Stimulated activated effector memory CD8-positive, alpha-beta T cell treated with anti-CD3 and anti-CD28 coated beads, Interleukin-12 subunit alpha, Interleukin-12 subunit beta, amount 100 ng/mL, for 72 hours (primary cell): ENCODE data around the gene QSOX2.

ENCODE experiments used
- ATAC-seq: fragments of 150-1000 bp; cut with Tn5 transposase; 2 replicates; pipeline ENCODE4 v1.10.0; 2021
- DNase-seq, 2 donors: peaks; one replicate each; pipeline ENCODE4 v3.0.0; 2021 to 2022; ENCODE audit warnings: low spot score in 2 of 2
- H3K27ac Mint-ChIP-seq: one replicate; pipeline ENCODE4 v1.8.0; 2022; ENCODE audit warnings: mild to moderate bottlenecking, mixed read lengths
- H3K36me3 Mint-ChIP-seq: one replicate; pipeline ENCODE4 v1.8.0; 2022; ENCODE audit warnings: mild to moderate bottlenecking, mixed read lengths
- H3K4me1 Mint-ChIP-seq: one replicate; pipeline ENCODE4 v1.8.0; 2022; ENCODE audit warnings: mixed read lengths
- H3K4me3 Mint-ChIP-seq: one replicate; pipeline ENCODE4 v1.8.0; 2022; ENCODE audit warnings: mild to moderate bottlenecking, mixed read lengths
- H3K9me3 Mint-ChIP-seq: one replicate; pipeline ENCODE4 v1.8.0; 2022; ENCODE audit warnings: mixed read lengths

Gene QSOX2

GRCh38 chr9:136182420-136182787 is 63.2 kb downstream of the QSOX2 start:
- Mint-ChIP-seq H3K27ac (no peak overlapping the region), H3K4me1 (no peaks in the 10 kb centered on the region), H3K9me3 (no peaks in the 10 kb centered on the region), H3K36me3 (no peaks in the 10 kb centered on the region), H3K4me3 (no peak overlapping the region)
- ATAC-seq (no peak), DNase-seq (no peak)

- no peaks in the 10 kb centered on the region for H3K36me3 Mint-ChIP-seq
- no peaks in the 10 kb centered on the region for H3K9me3 Mint-ChIP-seq
- no peaks in the 10 kb centered on the region for H3K4me1 Mint-ChIP-seq
- DNase-seq (no peak), ATAC-seq (no peak)
- no peak overlapping the region for H3K4me3 Mint-ChIP-seq
- no peak overlapping the region for H3K27ac Mint-ChIP-seq
Observed at GRCh38 chr9:136181784-136182419, 63.7 kb downstream of the QSOX2 start.

DNA sequence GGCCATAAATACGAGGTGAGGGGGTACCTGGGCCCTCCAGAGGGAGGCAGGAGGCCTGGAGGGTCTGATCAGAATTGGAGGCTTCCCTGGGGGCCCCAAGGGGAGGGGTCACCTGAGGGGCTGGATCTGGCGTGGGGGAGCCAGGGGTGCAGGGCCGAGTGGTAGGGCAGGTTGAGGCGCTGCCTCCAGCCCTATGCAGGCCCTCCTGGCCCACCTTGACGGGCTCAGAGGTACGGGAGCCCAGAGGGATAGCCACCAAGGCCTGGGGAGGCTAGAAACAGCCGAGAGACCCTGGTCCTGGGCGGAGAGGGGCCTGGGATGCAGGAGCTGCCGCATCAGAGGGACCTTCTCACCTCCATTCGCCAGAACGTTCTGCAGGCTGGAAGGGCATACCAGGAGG is 65.0 kb downstream of the QSOX2 start:
- no peaks in the 10 kb centered on the region for H3K9me3 Mint-ChIP-seq
- ATAC-seq (no peak), DNase-seq (no peak)
- H3K4me1 Mint-ChIP-seq: no peaks in the 10 kb centered on the region
- H3K27ac Mint-ChIP-seq: no peak overlapping the region
- no peaks in the 10 kb centered on the region for H3K36me3 Mint-ChIP-seq
- no peak overlapping the region for H3K4me3 Mint-ChIP-seq

DNA sequence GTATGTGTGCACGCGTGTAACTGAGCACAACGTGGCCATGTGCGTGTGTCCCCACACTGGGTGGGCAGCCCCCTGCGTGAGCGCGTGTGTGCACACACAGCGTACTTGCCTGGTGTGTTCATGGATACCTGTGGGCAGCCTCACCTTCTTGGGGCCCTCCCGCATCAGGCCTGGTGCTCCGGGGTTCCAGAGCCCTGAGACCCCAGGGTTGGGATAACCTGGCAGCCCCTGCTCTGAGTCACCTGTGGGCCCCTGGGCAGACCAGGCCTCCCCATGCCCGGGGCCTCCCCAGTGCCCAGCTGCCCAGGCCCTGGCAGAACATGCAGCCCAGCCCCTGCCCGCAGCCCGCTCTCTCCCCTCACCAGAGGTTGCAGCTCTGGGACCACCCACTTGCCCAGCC is 65.9 kb downstream of the QSOX2 start:
- Mint-ChIP-seq H3K36me3 (no peaks in the 10 kb centered on the region), H3K4me3 (no peak overlapping the region), H3K9me3 (no peaks in the 10 kb centered on the region), H3K4me1 (no peaks in the 10 kb centered on the region), H3K27ac (no peak overlapping the region)
- DNase-seq: no peak
- no peak for ATAC-seq

DNA sequence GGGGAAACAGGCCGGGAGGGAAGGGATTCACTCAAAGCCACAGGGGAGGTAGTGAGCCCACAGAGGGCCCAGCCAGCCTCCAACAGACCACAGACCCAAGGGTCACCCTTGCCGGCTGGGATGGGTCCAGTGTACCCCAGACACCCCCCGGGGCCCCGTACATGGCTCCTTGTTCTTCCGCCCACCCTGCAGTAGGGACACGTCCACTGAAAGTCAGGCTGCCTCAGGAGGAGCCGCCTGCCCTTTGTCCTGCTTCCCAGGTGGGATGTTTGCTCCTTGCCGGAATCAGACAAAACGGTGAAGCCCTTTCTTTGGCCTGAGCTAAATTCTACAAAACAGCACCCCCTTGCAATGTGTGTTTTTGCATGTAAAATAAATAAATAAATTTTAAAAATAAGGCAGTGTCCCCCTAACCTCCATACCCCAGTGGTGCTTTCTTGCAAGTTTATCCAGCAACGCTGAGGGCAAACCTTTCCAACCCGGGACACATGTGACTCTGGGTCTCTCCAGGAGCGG is 66.5 kb downstream of the QSOX2 start:
- DNase-seq (no peak), ATAC-seq (no peak)
- Mint-ChIP-seq H3K27ac (no peak overlapping the region), H3K4me1 (no peaks in the 10 kb centered on the region), H3K36me3 (no peaks in the 10 kb centered on the region), H3K4me3 (no peak overlapping the region), H3K9me3 (no peaks in the 10 kb centered on the region)

- no peaks in the 10 kb centered on the region for H3K9me3 Mint-ChIP-seq
- H3K36me3 Mint-ChIP-seq: no peaks in the 10 kb centered on the region
- H3K4me3 Mint-ChIP-seq: no peak overlapping the region
- H3K27ac Mint-ChIP-seq: no peak overlapping the region
- ATAC-seq (no peak), DNase-seq (no peak)
- no peaks in the 10 kb centered on the region for H3K4me1 Mint-ChIP-seq
Observed at GRCh38 chr9:136178773-136179075, 66.9 kb downstream of the QSOX2 start.

- DNase-seq (no peak), ATAC-seq (no peak)
- H3K9me3 Mint-ChIP-seq: no peaks in the 10 kb centered on the region
- H3K27ac Mint-ChIP-seq: no peak overlapping the region
- H3K4me1 Mint-ChIP-seq: no peaks in the 10 kb centered on the region
- no peaks in the 10 kb centered on the region for H3K36me3 Mint-ChIP-seq
- no peak overlapping the region for H3K4me3 Mint-ChIP-seq
Observed at GRCh38 chr9:136178061-136178772, 67.4 kb downstream of the QSOX2 start.

DNA sequence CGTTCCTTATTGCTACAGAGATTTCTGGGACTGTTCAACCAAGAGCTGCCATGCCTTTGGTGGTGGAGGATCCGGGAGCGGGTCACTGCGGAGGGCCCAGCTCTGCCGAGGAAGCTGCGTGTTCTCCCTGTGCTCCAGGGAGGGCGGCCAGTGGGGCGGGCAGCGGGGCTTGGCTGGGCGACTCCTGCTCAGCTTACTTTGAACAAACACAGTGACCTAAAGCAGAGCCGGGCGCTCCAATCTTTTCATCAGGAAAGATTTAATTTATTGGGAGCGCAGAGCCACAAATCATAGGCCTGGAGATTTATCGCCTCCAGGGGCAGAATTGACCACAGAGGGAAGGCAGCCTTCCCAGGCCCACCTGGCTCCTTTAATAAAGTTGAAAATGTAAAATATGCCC is 68.4 kb downstream of the QSOX2 start:
- H3K27ac Mint-ChIP-seq: no peak overlapping the region
- DNase-seq: no peak
- H3K4me1 Mint-ChIP-seq: no peaks in the 10 kb centered on the region

GRCh38 chr9:136175616-136176197 is 69.9 kb downstream of the QSOX2 start:
- no peak for ATAC-seq
- Mint-ChIP-seq H3K4me1 (peaks cover 7% of the 10 kb centered on the region), H3K36me3 (no peaks in the 10 kb centered on the region), H3K9me3 (no peaks in the 10 kb centered on the region), H3K27ac (no peak overlapping the region), H3K4me3 (no peak overlapping the region)
- no peak for DNase-seq

More for the DNA sequence above, 68.4 kb downstream of the QSOX2 start:
- H3K4me3 Mint-ChIP-seq: no peak overlapping the region
- ATAC-seq: no peak
- H3K9me3 Mint-ChIP-seq: no peaks in the 10 kb centered on the region
- no peaks in the 10 kb centered on the region for H3K36me3 Mint-ChIP-seq

DNA sequence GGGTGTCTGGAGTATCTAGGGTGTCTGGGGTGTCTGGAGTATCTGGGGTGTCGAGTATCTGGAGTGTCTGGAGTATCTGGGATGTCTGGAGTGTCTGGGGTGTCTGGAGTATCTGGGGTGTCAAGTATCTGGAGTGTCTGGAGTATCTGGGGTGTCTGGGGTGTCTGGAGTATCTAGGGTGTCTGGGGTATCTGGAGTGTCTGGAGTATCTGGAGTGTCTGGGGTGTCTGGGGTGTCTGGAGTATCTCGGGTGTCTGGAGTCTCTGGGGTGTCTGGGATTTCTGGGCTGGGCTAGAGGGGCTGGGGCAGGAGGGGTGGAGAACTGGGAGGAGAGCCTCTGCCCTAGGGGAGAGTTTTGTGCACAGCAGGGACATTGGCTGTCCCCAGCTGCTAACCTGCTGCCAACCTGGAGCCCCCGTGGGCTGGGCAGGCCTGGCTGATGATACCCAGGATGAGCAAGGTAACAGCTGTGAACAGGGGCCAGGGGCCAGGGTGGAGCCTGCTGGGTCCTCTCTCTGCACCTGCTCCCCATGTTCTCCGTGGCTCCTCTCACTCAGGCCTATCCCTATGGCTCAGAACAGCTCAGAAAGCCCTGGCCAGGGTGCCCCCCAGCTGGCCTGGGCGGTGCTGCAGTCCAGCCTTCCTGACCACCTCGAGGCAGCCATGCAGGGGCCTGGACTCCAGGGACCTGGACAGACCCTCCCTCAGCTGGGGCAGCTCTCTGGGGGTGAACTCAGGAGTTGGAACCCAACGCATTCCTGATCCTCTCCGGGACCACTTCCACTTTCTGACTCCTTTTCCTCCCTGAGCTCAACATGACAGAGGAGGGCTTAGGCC is 70.6 kb downstream of the QSOX2 start:
- H3K4me3 Mint-ChIP-seq: no peak overlapping the region
- ATAC-seq (no peak), DNase-seq (no peak)
- no peak overlapping the region for H3K27ac Mint-ChIP-seq
- no peaks in the 10 kb centered on the region for H3K9me3 Mint-ChIP-seq
- peaks cover 7% of the 10 kb centered on the region for H3K4me1 Mint-ChIP-seq
- no peaks in the 10 kb centered on the region for H3K36me3 Mint-ChIP-seq

DNA sequence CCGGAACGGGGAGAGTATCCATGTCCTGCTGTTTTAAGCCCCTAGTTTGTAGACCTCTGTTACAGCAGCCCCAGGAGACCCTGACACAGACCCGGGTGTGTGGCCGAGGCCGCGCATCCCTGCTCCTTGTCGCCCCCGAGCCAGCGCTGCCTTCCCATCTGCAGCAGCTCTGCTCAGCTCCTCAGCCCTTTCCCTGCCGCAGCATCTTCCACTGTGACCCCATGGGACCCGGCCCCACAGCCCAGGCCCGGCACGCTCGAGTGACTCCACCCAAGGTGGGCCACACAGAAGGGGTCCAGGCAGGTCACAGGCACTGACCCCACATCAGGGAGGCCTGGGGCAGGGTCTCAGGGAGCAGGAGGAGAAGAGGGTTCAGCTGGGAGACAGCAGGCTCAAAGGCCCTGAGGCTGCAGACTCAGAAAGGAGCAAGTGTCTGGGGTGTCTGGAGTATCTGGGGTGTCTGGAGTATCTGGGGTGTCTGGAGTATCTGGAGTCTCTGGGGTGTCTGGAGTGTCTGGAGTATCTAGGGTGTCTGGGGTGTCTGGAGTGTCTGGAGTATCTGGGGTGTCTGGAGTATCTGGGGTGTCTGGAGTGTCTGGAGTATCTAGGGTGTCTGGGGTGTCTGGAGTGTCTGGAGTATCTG is 71.8 kb downstream of the QSOX2 start:
- peaks cover 7% of the 10 kb centered on the region for H3K4me1 Mint-ChIP-seq
- no peak overlapping the region for H3K27ac Mint-ChIP-seq
- ATAC-seq: no peak

GRCh38 chr9:136172412-136173079 is 73.1 kb downstream of the QSOX2 start:
- no peaks in the 10 kb centered on the region for H3K36me3 Mint-ChIP-seq
- H3K4me1 Mint-ChIP-seq: peaks cover 7% of the 10 kb centered on the region

More for the DNA sequence above, 71.8 kb downstream of the QSOX2 start:
- Mint-ChIP-seq H3K9me3 (no peaks in the 10 kb centered on the region), H3K36me3 (no peaks in the 10 kb centered on the region), H3K4me3 (no peak overlapping the region)
- no peak for DNase-seq

GRCh38 chr9:136171801-136172411 is 73.7 kb downstream of the QSOX2 start:
- no peaks in the 10 kb centered on the region for H3K36me3 Mint-ChIP-seq
- H3K9me3 Mint-ChIP-seq: no peaks in the 10 kb centered on the region
- H3K27ac Mint-ChIP-seq: no peak overlapping the region
- H3K4me1 Mint-ChIP-seq: peaks cover 7% of the 10 kb centered on the region
- no peak for DNase-seq
- no peak for ATAC-seq
- no peak overlapping the region for H3K4me3 Mint-ChIP-seq

More at GRCh38 chr9:136172412-136173079, 73.1 kb downstream of the QSOX2 start:
- Mint-ChIP-seq H3K9me3 (no peaks in the 10 kb centered on the region), H3K4me3 (no peak overlapping the region), H3K27ac (no peak overlapping the region)
- DNase-seq: no peak
- no peak for ATAC-seq

DNA sequence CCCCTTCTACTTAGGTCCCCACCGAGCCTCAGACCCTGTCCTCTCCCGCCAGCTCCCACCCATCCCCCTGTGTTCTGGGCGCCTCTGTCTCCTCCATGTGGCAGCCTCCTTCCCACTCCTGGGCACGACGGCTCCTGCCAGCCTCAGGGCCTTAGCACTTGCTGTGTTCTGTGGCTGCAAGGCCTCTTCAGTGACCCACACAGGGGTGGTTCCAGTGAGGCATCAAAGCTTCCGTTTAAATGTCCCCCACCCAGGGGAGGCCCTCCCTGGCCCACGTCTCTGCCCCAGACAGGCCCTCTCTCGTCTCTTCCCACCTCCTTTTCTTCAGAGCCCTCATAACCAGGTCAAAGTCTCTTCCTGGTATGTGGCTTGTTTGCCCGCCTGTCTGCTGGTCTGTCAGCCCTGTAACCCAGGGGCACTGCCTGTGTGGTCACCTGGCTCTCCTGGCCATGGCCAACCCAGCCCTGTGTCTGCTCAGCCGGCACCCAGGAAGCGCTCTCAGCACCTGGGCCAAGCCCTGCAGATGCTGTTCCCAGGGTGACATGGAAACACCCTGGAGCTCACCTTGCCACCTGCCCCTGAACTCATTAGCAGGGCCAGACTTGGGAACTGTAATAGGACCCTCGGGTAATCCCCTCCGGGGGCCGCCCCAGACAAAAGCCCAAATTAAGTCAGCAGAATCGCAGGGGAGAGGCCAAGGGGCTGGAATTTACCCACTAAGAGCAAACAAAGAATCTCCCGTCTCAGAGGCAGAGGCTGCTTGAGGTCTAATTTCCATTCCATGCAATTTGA is 74.4 kb downstream of the QSOX2 start:
- Mint-ChIP-seq H3K4me3 (no peak overlapping the region), H3K27ac (peak overlapping the region; percentile 29), H3K36me3 (no peaks in the 10 kb centered on the region), H3K9me3 (no peaks in the 10 kb centered on the region), H3K4me1 (peaks cover 7% of the 10 kb centered on the region)
- no peak for ATAC-seq
- no peak for DNase-seq
